PC-9 (cell line): ENCODE measurements around the gene RUNX3. TPM values are rescaled to one million over a fixed set of nuclear protein-coding genes. Genes with fewer than 3 reads are reported as not detected.

ENCODE experiments used
- BruUV-seq: library from RNA; stranded (reverse); fragments of 400-500 nt; replicated peaks from 2 replicates; lab custom pipeline; 2021; lab: Mats Ljungman, UMichigan
- CTCF ChIA-PET: fragments of 300-600 bp; sonication (Branson Sonifier 250); formaldehyde crosslinking; loops from one replicate; lab custom pipeline; 2022; ENCODE audit warnings: antibody characterized with exemption; lab: Charles Lee
- POLR2A ChIA-PET: fragments of 300-600 bp; sonication (Branson Sonifier 250); formaldehyde crosslinking; loops from one replicate; lab custom pipeline; 2022; ENCODE audit warnings: antibody characterized with exemption; ENCODE audit not compliant: unreplicated experiment; lab: Charles Lee
- DNase-seq, 2 experiments: peaks; one replicate each; pipeline versions ENCODE4 v3.0.0 to v3.0.0-alpha.2; 2015 to 2022; ENCODE audit warnings: mixed read lengths in 1 of 2
- H2AFZ ChIP-seq: fragments of 200-600 bp; sonication (generic); 2 replicates; pipeline ENCODE4 v1.8.1; 2017; ENCODE audit warnings: antibody characterized with exemption
- H3F3A ChIP-seq: fragments of 200-600 bp; sonication (generic); 2 replicates; pipeline ENCODE4 v1.8.1; 2017; ENCODE audit warnings: antibody characterized with exemption, mild to moderate bottlenecking, low read depth; ENCODE audit not compliant: insufficient read depth
- H3K27ac ChIP-seq: fragments of 200-600 bp; sonication (generic); 2 replicates; pipeline ENCODE4 v1.6.1; 2016; ENCODE audit warnings: mixed run types
- H3K27me3 ChIP-seq: fragments of 200-600 bp; sonication (generic); 2 replicates; pipeline ENCODE4 v1.6.1; 2016; ENCODE audit warnings: low read depth, mixed run types; ENCODE audit not compliant: insufficient read depth
- H3K36me3 ChIP-seq: fragments of 200-600 bp; sonication (generic); 2 replicates; pipeline ENCODE4 v1.6.1; 2016; ENCODE audit warnings: low read depth, mixed run types
- H3K4me1 ChIP-seq: fragments of 200-600 bp; sonication (generic); replicated peaks from 2 replicates; pipeline ENCODE4 v1.6.1; 2016; ENCODE audit warnings: mixed run types; ENCODE audit not compliant: insufficient read depth
- H3K4me2 ChIP-seq: fragments of 200-600 bp; sonication (generic); 2 replicates; pipeline ENCODE4 v1.6.1; 2017; ENCODE audit warnings: mixed run types
- H3K4me3 ChIP-seq: fragments of 200-600 bp; sonication (generic); 2 replicates; pipeline ENCODE4 v1.6.1; 2016; ENCODE audit warnings: mixed run types
- H3K79me2 ChIP-seq: fragments of 200-600 bp; sonication (generic); 2 replicates; pipeline ENCODE4 v1.6.1; 2017; ENCODE audit warnings: low read depth, mixed run types
- H3K9me2 ChIP-seq: fragments of 200-600 bp; sonication (generic); 2 replicates; pipeline ENCODE4 v1.8.1; 2017; ENCODE audit warnings: mild to moderate bottlenecking; ENCODE audit not compliant: insufficient read depth
- H3K9me3 ChIP-seq: fragments of 200-600 bp; sonication (generic); 2 replicates; pipeline ENCODE4 v1.8.1; 2016; ENCODE audit warnings: low read depth; ENCODE audit not compliant: insufficient read depth
- H4K20me1 ChIP-seq: fragments of 200-600 bp; sonication (generic); 2 replicates; pipeline ENCODE4 v1.8.1; 2017; ENCODE audit not compliant: insufficient read depth
- EZH2 ChIP-seq: fragments of 200-600 bp; sonication (generic); IDR thresholded peaks from 2 replicates; pipeline ENCODE4 v1.8.0; 2017; ENCODE audit warnings: antibody characterized with exemption, low read depth
- intact Hi-C: fragments of 100-400 bp; cut with micrococcal nuclease; formaldehyde crosslinking; loops from one replicate; pipeline ENCODE4 v1.10.0; 2022; ENCODE audit not compliant: unreplicated experiment
- total RNA-seq: library from RNA; stranded (reverse); gene quantifications from 2 replicates; pipeline ENCODE4 v1.2.3, GENCODE V29; 2021
- TF ChIP-seq, protein P1 (sequence below): fragments of 200-600 bp; sonication (generic); conservative IDR thresholded peaks from 2 replicates; pipeline ENCODE4 v1.6.1; 2017; ENCODE audit warnings: mixed run types, antibody characterized with exemption, mild to moderate bottlenecking, moderate library complexity

The RUNX3 gene
- total RNA-seq, 1 experiment from 2014 or later: not detected

DNA sequence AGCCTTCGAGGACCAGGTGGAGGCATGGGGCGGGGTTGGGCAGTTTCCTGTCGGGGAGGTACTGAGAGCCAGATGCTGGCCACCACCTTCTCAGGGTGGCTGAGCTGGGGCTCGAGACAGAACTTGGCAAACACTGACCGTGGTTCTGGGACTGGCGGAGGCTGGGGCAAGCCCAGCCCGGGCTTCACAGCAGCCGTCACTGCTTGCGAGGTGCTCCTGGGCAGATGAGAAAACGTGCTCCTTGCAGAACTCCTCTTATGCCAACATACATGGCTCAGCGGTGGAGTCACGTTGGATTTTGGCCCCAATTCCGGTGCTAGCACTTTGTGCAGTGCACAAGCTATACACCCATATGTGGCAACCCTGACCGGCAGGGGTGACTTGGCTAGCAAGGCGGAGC, 69.2 kb downstream of the RUNX3 start:
- intact Hi-C loops: no loop called here
- CTCF ChIA-PET: no interaction called here
- DNase-seq: no peak
- H3K9me2 ChIP-seq: no peaks in the 10 kb centered on the region
- no peaks in the 10 kb centered on the region for H3K79me2 ChIP-seq
- H3K36me3 ChIP-seq: no peaks in the 10 kb centered on the region
- no peaks in the 10 kb centered on the region for H3K27me3 ChIP-seq
- POLR2A ChIA-PET: no interaction called here
- H3K9me3 ChIP-seq: no peaks in the 10 kb centered on the region
- H3K27ac ChIP-seq: no peak overlapping the region
- no peak overlapping the region for H2AFZ ChIP-seq
- H3K4me2 ChIP-seq: no peak overlapping the region
- H3K4me3 ChIP-seq: no peak overlapping the region
- no TSS peak for BruUV-seq
- H3F3A ChIP-seq: no peaks in the 10 kb centered on the region
- peaks cover 4% of the 10 kb centered on the region; the same call in 1 of the 2 replicates for H3K4me1 ChIP-seq
- H4K20me1 ChIP-seq: no peaks in the 10 kb centered on the region
- TF ChIP-seq, protein P1, sequence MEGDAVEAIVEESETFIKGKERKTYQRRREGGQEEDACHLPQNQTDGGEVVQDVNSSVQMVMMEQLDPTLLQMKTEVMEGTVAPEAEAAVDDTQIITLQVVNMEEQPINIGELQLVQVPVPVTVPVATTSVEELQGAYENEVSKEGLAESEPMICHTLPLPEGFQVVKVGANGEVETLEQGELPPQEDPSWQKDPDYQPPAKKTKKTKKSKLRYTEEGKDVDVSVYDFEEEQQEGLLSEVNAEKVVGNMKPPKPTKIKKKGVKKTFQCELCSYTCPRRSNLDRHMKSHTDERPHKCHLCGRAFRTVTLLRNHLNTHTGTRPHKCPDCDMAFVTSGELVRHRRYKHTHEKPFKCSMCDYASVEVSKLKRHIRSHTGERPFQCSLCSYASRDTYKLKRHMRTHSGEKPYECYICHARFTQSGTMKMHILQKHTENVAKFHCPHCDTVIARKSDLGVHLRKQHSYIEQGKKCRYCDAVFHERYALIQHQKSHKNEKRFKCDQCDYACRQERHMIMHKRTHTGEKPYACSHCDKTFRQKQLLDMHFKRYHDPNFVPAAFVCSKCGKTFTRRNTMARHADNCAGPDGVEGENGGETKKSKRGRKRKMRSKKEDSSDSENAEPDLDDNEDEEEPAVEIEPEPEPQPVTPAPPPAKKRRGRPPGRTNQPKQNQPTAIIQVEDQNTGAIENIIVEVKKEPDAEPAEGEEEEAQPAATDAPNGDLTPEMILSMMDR: no peak
- no peak for TF ChIP-seq EZH2

DNA sequence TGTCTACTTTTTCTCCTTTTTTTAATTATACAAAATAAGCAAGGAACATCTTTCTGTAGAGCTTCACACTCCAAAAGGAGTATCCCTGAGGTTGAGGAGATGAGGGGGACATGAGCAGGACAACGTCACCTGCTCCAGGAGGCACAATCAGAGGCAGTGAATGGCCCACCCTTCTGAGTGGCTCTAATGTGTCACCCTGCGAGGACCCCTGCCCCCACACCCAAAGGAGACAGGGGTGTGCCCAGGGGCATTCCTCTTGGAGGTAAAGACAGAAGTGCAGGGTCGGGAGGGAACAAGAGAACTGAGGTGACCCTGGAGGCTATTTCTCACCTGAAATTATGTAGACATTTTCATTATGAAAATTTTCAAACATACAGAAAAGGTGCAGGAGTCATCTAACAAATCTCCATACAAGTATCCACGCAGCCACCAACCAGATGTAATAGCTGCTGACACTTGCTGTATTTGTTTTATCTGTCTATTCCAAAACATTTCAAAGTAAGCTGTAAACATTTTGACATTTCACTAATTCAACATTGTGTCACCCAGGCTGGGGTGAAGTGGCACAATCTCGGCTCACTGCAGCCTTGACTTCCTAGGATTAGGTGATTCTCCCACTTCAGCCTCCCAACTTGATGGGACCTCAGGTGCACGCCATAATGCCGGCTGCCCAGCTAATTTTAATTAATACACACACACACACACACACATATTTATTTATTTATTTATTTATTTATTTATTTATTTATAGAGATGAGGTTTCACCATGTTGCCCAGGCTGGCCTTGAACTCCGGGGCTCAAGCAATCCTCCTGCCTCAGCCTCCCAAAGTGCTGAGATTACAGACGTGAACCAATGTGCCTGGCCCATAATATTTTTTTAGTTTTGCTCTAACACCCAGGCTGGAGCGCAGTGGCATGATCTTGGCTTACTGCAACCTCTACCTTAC, 70.7 kb downstream of the RUNX3 start:
- BruUV-seq: no TSS peak
- DNase-seq: no peak
- ChIA-PET CTCF (no interaction called here), POLR2A (interaction anchor here (0.5 kb wide), 1 partner anchor 15 kb away, joined by 3 read pairs; no protein-coding TSS in a partner anchor)
- Histone ChIP-seq H3K4me3 (no peak overlapping the region), H3F3A (no peaks in the 10 kb centered on the region), H2AFZ (no peak overlapping the region), H3K27me3 (no peaks in the 10 kb centered on the region), H3K4me1 (peaks cover 4% of the 10 kb centered on the region; the same call in 1 of the 2 replicates), H3K79me2 (no peaks in the 10 kb centered on the region), H3K9me2 (no peaks in the 10 kb centered on the region), H4K20me1 (no peaks in the 10 kb centered on the region), H3K4me2 (no peak overlapping the region), H3K27ac (no peak overlapping the region), H3K9me3 (no peaks in the 10 kb centered on the region), H3K36me3 (no peaks in the 10 kb centered on the region)
- TF ChIP-seq, protein P1: no peak
- no peak for TF ChIP-seq EZH2
- intact Hi-C loops: no loop called here

DNA sequence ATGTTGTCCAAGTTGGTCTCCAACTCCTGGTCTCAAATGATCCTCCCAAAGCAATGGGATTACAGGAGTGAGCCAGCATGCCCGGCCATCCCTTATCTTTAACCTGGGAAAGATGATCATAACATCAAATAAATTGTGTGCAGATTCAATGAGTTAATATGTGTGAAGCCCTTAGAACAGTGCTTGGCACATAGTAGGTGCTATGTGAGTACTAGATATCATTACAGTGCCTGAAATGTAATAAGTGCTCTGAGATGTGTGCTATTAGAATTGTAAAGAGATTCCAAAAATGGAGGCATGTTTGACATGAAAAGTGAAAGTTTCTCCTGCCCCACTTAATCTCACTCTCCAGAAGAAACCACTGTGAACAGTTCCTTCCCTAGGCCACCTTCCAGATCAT, 71.8 kb downstream of the RUNX3 start:
- ChIA-PET POLR2A (no interaction called here), CTCF (no interaction called here)
- Histone ChIP-seq H3K4me3 (no peak overlapping the region), H3K9me3 (no peaks in the 10 kb centered on the region), H3K27me3 (no peaks in the 10 kb centered on the region), H3K27ac (no peak overlapping the region), H3K4me2 (no peak overlapping the region), H2AFZ (no peak overlapping the region), H4K20me1 (no peaks in the 10 kb centered on the region), H3K36me3 (no peaks in the 10 kb centered on the region), H3K79me2 (no peaks in the 10 kb centered on the region), H3F3A (no peaks in the 10 kb centered on the region), H3K4me1 (peaks cover 4% of the 10 kb centered on the region; the same call in 1 of the 2 replicates), H3K9me2 (no peaks in the 10 kb centered on the region)
- TF ChIP-seq, protein P1: no peak
- no peak for TF ChIP-seq EZH2
- no TSS peak for BruUV-seq
- DNase-seq: no peak
- intact Hi-C loops: no loop called here
